ENCODE measurements around the gene DPP10. TPM values are rescaled to one million over a fixed set of nuclear protein-coding genes. Genes with fewer than 3 reads are reported as not detected.
"Not testable (repeated sequence)": the region's sequence is repeated elsewhere in the genome, so short reads cannot be mapped to it uniquely, and the experiment has no call there.

Gene DPP10
- total and polyA plus RNA-seq, 5 experiments from 2014 or later = not detected

- H3K27ac Mint-ChIP-seq = no peak overlapping the region
- DNase-seq (no peak), ATAC-seq (no peak)
- H3K27me3 Mint-ChIP-seq = no peaks in the 10 kb centered on the region
- H3K4me1 Mint-ChIP-seq = no peaks in the 10 kb centered on the region
- H3K4me3 Mint-ChIP-seq = no peak overlapping the region
- peaks cover 0 to 12% (median 0%) of the 10 kb centered on the region in 3 donors for H3K36me3 Mint-ChIP-seq
- peaks cover 2 to 31% (median 19%) of the 10 kb centered on the region in 9 donors for H3K9me3 Mint-ChIP-seq
- POLR2A ChIA-PET = no interaction called here
Observed at GRCh38 chr2:114925296-114926255, 483.1 kb downstream of the DPP10 start.

GRCh38 chr2:114926303-114926702, 483.9 kb downstream of the DPP10 start:
- Mint-ChIP-seq H3K9me3 (peaks cover 2 to 38% (median 20%) of the 10 kb centered on the region in 9 donors), H3K4me3 (no peak overlapping the region), H3K4me1 (no peaks in the 10 kb centered on the region), H3K27ac (no peak overlapping the region), H3K27me3 (no peaks in the 10 kb centered on the region), H3K36me3 (peaks cover 0 to 14% (median 0%) of the 10 kb centered on the region in 3 donors)
- DNase-seq = no peak
- POLR2A ChIA-PET = no interaction called here
- no peak for ATAC-seq

GRCh38 chr2:114929225-114929624, 486.8 kb downstream of the DPP10 start:
- H3K27me3 Mint-ChIP-seq = no peaks in the 10 kb centered on the region
- peaks cover 0 to 14% (median 0%) of the 10 kb centered on the region in 3 donors for H3K36me3 Mint-ChIP-seq
- POLR2A ChIA-PET = no interaction called here
- H3K27ac Mint-ChIP-seq = no peak overlapping the region
- no peaks in the 10 kb centered on the region for H3K4me1 Mint-ChIP-seq
- ATAC-seq (no peak), DNase-seq (no peak)
- no peak overlapping the region for H3K4me3 Mint-ChIP-seq
- H3K9me3 Mint-ChIP-seq = peaks cover 2 to 41% (median 22%) of the 10 kb centered on the region in 9 donors

GRCh38 chr2:114933671-114934241, 491.3 kb downstream of the DPP10 start:
- H3K27me3 Mint-ChIP-seq = no peaks in the 10 kb centered on the region
- ATAC-seq (no peak), DNase-seq (no peak)
- H3K36me3 Mint-ChIP-seq = peaks cover 0 to 13% (median 0%) of the 10 kb centered on the region in 3 donors
- peaks cover 0 to 37% (median 12%) of the 10 kb centered on the region in 9 donors for H3K9me3 Mint-ChIP-seq
- H3K4me3 Mint-ChIP-seq = no peak overlapping the region
- no peak overlapping the region for H3K27ac Mint-ChIP-seq
- POLR2A ChIA-PET = no interaction called here
- H3K4me1 Mint-ChIP-seq = no peaks in the 10 kb centered on the region

- Mint-ChIP-seq H3K27me3 (no peaks in the 10 kb centered on the region), H3K27ac (no peak overlapping the region), H3K36me3 (peaks cover 0 to 8% (median 0%) of the 10 kb centered on the region in 3 donors), H3K4me1 (no peaks in the 10 kb centered on the region), H3K9me3 (peaks cover 0 to 29% (median 6%) of the 10 kb centered on the region in 9 donors), H3K4me3 (no peak overlapping the region)
- POLR2A ChIA-PET = no interaction called here
- no peak for ATAC-seq
- DNase-seq = no peak
Observed at GRCh38 chr2:114935031-114935430, 492.6 kb downstream of the DPP10 start.

GRCh38 chr2:114937366-114937930, 495.0 kb downstream of the DPP10 start:
- H3K27me3 Mint-ChIP-seq = no peaks in the 10 kb centered on the region
- no peak for ATAC-seq
- peaks cover 0 to 15% (median 4%) of the 10 kb centered on the region in 9 donors for H3K9me3 Mint-ChIP-seq
- DNase-seq = no peak
- H3K4me3 Mint-ChIP-seq = no peak overlapping the region
- POLR2A ChIA-PET = no interaction called here
- H3K4me1 Mint-ChIP-seq = no peaks in the 10 kb centered on the region
- H3K36me3 Mint-ChIP-seq = no peaks in the 10 kb centered on the region
- no peak overlapping the region for H3K27ac Mint-ChIP-seq

- no peaks in the 10 kb centered on the region for H3K36me3 Mint-ChIP-seq
- H3K9me3 Mint-ChIP-seq = peaks cover 0 to 15% (median 0%) of the 10 kb centered on the region in 9 donors
- no peak overlapping the region for H3K4me3 Mint-ChIP-seq
- H3K27ac Mint-ChIP-seq = no peak overlapping the region
- H3K27me3 Mint-ChIP-seq = no peaks in the 10 kb centered on the region
- POLR2A ChIA-PET = no interaction called here
- no peak for ATAC-seq
- DNase-seq = no peak
- H3K4me1 Mint-ChIP-seq = no peaks in the 10 kb centered on the region
Observed at GRCh38 chr2:114940785-114941458, 498.5 kb downstream of the DPP10 start.

GRCh38 chr2:114949228-114949804, 506.9 kb downstream of the DPP10 start:
- POLR2A ChIA-PET = no interaction called here
- H3K27ac Mint-ChIP-seq = no peak overlapping the region
- no peaks in the 10 kb centered on the region for H3K36me3 Mint-ChIP-seq

GRCh38 chr2:114960389-114960788, 517.9 kb downstream of the DPP10 start:
- POLR2A ChIA-PET = no interaction called here
- H3K27ac Mint-ChIP-seq = no peak overlapping the region
- peaks cover 0 to 15% (median 11%) of the 10 kb centered on the region in 9 donors for H3K9me3 Mint-ChIP-seq
- no peaks in the 10 kb centered on the region for H3K36me3 Mint-ChIP-seq
- no peak for ATAC-seq
- H3K4me3 Mint-ChIP-seq = no peak overlapping the region
- DNase-seq = no peak
- no peaks in the 10 kb centered on the region for H3K4me1 Mint-ChIP-seq
- no peaks in the 10 kb centered on the region for H3K27me3 Mint-ChIP-seq

More at GRCh38 chr2:114949228-114949804, 506.9 kb downstream of the DPP10 start:
- peaks cover 0 to 20% (median 5%) of the 10 kb centered on the region in 9 donors for H3K9me3 Mint-ChIP-seq
- H3K27me3 Mint-ChIP-seq = peaks cover 0 to 3% (median 0%) of the 10 kb centered on the region in 5 donors
- H3K4me1 Mint-ChIP-seq = peaks cover 0 to 1% (median 0%) of the 10 kb centered on the region in 4 donors
- H3K4me3 Mint-ChIP-seq = no peak overlapping the region
- ATAC-seq = no peak
- DNase-seq = no peak

DNA sequence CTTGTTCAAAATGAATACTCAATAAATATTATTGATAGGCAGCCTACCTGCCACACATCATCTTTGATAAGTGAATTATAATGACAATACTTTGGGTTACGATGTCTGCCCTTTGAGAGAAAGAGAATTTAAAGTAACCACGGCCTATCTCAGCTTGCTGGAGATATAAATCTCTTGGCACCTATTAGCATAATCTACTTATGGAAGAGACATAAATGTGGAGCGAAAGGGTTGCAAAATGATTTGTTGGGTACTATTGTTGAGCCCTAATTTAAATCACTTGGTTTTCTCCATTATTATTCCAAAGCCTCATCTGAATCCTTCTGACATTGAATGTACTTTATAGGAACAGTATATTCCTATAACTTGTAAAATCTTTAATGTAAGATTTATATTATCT, 520.1 kb downstream of the DPP10 start:
- no peaks in the 10 kb centered on the region for H3K36me3 Mint-ChIP-seq
- DNase-seq = no peak
- H3K4me1 Mint-ChIP-seq = no peaks in the 10 kb centered on the region
- no peak for ATAC-seq
- H3K4me3 Mint-ChIP-seq = no peak overlapping the region
- H3K27ac Mint-ChIP-seq = no peak overlapping the region
- H3K9me3 Mint-ChIP-seq = peaks cover 0 to 17% (median 8%) of the 10 kb centered on the region in 9 donors
- H3K27me3 Mint-ChIP-seq = no peaks in the 10 kb centered on the region
- POLR2A ChIA-PET = no interaction called here

DNA sequence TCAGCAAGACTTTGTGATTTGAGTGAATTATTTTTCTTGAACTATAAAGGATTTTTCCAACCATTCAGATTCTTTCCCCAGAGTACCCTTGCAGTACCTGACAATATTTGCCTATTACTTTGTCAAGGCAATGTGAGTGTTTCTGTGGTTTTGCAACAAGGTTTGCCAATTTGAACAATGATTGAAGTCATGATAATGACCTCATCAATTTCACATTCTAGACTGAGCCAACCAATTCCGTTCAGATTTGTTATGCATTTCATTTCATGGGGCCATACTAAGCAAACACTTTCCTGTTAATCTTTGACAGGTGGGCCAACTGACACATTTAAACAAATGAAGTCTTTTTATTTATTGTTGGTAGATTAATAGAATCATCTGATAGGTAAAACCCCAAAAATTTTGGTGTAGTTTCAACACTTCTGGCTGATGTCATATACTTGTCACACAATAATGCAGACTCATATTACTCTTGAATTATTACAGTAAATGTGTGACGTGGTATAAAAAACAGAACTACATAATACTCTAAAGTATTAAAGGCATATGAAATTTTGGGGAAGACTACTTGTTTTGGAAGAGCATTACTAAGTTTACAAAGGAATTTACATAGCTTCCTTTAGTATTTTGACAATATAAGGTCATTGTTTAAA, 526.4 kb downstream of the DPP10 start:
- Mint-ChIP-seq H3K9me3 (peaks cover 0 to 19% (median 6%) of the 10 kb centered on the region in 9 donors), H3K27me3 (no peaks in the 10 kb centered on the region)
- no peak for ATAC-seq

GRCh38 chr2:115004321-115004720, 561.9 kb downstream of the DPP10 start:
- H3K27ac Mint-ChIP-seq, H3K4me1 Mint-ChIP-seq, H3K4me3 Mint-ChIP-seq, H3K36me3 Mint-ChIP-seq, H3K27me3 Mint-ChIP-seq, ATAC-seq, POLR2A ChIA-PET, DNase-seq: not testable (repeated sequence)
- H3K9me3 Mint-ChIP-seq = peaks cover 0 to 10% (median 6%) of the 10 kb centered on the region in 9 donors

More for the DNA sequence above, 526.4 kb downstream of the DPP10 start:
- Mint-ChIP-seq H3K27ac (no peak overlapping the region), H3K4me3 (no peak overlapping the region), H3K4me1 (no peaks in the 10 kb centered on the region), H3K36me3 (no peaks in the 10 kb centered on the region)
- DNase-seq = no peak
- POLR2A ChIA-PET = no interaction called here

Data from naive thymus-derived CD8-positive, alpha-beta T cell (primary cell).